Esophagus squamous epithelium (tissue), 5 donors: ENCODE results near the gene GCNT4. TPM values are rescaled to one million over a fixed set of nuclear protein-coding genes. Genes with fewer than 3 reads are reported as not detected.

Experiments used
- DNase-seq: peaks from one replicate; lab custom pipeline; 2025; lab: John Stamatoyannopoulos, UW
- H3K27ac ChIP-seq, 4 donors: fragments of 200-600 bp; sonication (generic); one replicate each; pipeline ENCODE4 v1.5.1; 2016 to 2019; ENCODE audit warnings: mild to moderate bottlenecking in 1 of 4
- H3K27me3 ChIP-seq, 4 donors: fragments of 200-600 bp; sonication (generic); 1 replicate in 3 of 4; 2 replicates in 1 of 4; pipeline versions ENCODE4 v1.5.1 to v1.6.0; 2017 to 2021; ENCODE audit warnings: antibody characterized with exemption in 1 of 4
- H3K36me3 ChIP-seq, 3 donors: fragments of 200-600 bp; sonication (generic); one replicate each; pipeline ENCODE4 v1.5.1; 2016 to 2019
- H3K4me1 ChIP-seq, 3 donors: fragments of 200-600 bp; sonication (generic); one replicate each; pipeline ENCODE4 v1.5.1; 2017 to 2019
- H3K4me3 ChIP-seq, 4 donors: fragments of 200-600 bp; sonication (generic); 1 replicate in 3 of 4; 2 replicates in 1 of 4; pipeline ENCODE4 v1.5.1; 2016 to 2019; ENCODE audit warnings: mild to moderate bottlenecking in 2 of 4, moderate library complexity in 1 of 4
- H3K9me3 ChIP-seq, 3 donors: fragments of 200-600 bp; sonication (generic); one replicate each; pipeline ENCODE4 v1.5.1; 2016 to 2019
- CTCF ChIP-seq, 6 experiments: fragments of 450-650 bp in 4 of 6; fragments of 200-600 bp in 2 of 6; sonication (generic) in 2 of 6; IDR thresholded peaks; one replicate each; pipeline ENCODE4 v1.5.1; 2016 to 2019; ENCODE audit warnings: antibody characterized with exemption in 6 of 6, mild to moderate bottlenecking in 4 of 6, moderate library complexity in 4 of 6
- POLR2A ChIP-seq, 4 donors: fragments of 450-650 bp; IDR thresholded peaks; one replicate each; pipeline ENCODE4 v1.6.1; 2017; ENCODE audit warnings: antibody characterized with exemption in 4 of 4, mild to moderate bottlenecking in 4 of 4, moderate library complexity in 3 of 4
- WGBS, 2 donors: methylation state at CpG; one replicate each; pipeline ENCODE4 v1.1.5; 2018; 5-methylcytosine and 5-hydroxymethylcytosine counted together
- intact Hi-C: fragments of 100-400 bp; cut with DNase I; formaldehyde crosslinking; loops from one replicate; pipeline ENCODE4 v1.15.0; 2022
- total RNA-seq, 4 donors: library from RNA; depleted of rRNA; stranded (reverse); fragments of >200 nt; gene quantifications; one replicate each; pipeline ENCODE4 v1.1.0, GENCODE V29; 2016
- donor health status: DM: yes; HTN: yes; CAD: no.

GCNT4 gene
- total RNA-seq, 4 donors from 2014 or later = 1.4 to 2.3 (median 1.7) TPM

- 67 to 77% methylated on average over 7 of the region's 7 CpGs for WGBS, 2 donors
- TF ChIP-seq CTCF (IDR thresholded peaks at IDR 0.05) = no peak
- no peak for TF ChIP-seq POLR2A (IDR thresholded peaks at IDR 0.05)
- peaks cover 0 to 10% (median 0%) of the 10 kb centered on the region in 4 donors for H3K27me3 ChIP-seq
- DNase-seq = no peak
- peak overlapping the region in 3 of 4 donors; percentile 73 to 95 (median 93) for H3K4me3 ChIP-seq
- intact Hi-C loops = no loop called here
- H3K27ac ChIP-seq = peak overlapping the region in 2 of 4 donors; percentile 41 to 95
- peaks cover 10 to 74% (median 11%) of the 10 kb centered on the region in 3 donors for H3K4me1 ChIP-seq
- H3K9me3 ChIP-seq = no peaks in the 10 kb centered on the region
- no peaks in the 10 kb centered on the region for H3K36me3 ChIP-seq
Measured at GRCh38 chr5:75051217-75051751, 1.1 kb downstream of the GCNT4 start.

DNA sequence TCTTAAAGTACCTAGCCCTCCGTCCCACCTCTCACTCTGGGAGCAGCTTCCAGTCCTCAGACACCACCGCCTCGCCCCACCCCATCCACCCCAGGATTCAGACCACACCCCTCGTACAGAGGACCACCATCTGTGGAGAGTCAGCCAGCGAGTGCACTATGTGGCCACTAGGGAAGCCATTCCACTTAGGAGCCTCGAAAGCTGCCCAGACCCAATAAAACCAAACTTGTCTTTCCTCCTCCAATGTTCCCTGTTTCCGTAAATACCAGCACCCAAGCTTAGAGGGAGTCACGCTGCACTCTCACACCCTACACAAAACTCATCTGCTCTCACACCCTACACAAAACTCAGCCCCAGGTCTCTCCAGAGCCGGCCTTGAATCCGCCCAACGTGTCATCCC, 1.9 kb downstream of the GCNT4 start:
- peak overlapping the region in 3 of 4 donors; percentile 12 to 41 (median 21) for H3K27ac ChIP-seq
- H3K27me3 ChIP-seq = peaks cover 0 to 10% (median 0%) of the 10 kb centered on the region in 4 donors
- peaks cover 10 to 78% (median 14%) of the 10 kb centered on the region in 3 donors for H3K4me1 ChIP-seq
- H3K9me3 ChIP-seq = no peaks in the 10 kb centered on the region
- TF ChIP-seq POLR2A (IDR thresholded peaks at IDR 0.05) = no peak
- TF ChIP-seq CTCF (IDR thresholded peaks at IDR 0.05) = peak in 2 of 6 experiments; percentile 31
- intact Hi-C loops = no loop called here
- no peak overlapping the region for H3K4me3 ChIP-seq
- H3K36me3 ChIP-seq = no peaks in the 10 kb centered on the region
- DNase-seq = no peak
- WGBS, 2 donors = 70 to 72% methylated on average over 10 to 11 of the region's 11 CpGs

DNA sequence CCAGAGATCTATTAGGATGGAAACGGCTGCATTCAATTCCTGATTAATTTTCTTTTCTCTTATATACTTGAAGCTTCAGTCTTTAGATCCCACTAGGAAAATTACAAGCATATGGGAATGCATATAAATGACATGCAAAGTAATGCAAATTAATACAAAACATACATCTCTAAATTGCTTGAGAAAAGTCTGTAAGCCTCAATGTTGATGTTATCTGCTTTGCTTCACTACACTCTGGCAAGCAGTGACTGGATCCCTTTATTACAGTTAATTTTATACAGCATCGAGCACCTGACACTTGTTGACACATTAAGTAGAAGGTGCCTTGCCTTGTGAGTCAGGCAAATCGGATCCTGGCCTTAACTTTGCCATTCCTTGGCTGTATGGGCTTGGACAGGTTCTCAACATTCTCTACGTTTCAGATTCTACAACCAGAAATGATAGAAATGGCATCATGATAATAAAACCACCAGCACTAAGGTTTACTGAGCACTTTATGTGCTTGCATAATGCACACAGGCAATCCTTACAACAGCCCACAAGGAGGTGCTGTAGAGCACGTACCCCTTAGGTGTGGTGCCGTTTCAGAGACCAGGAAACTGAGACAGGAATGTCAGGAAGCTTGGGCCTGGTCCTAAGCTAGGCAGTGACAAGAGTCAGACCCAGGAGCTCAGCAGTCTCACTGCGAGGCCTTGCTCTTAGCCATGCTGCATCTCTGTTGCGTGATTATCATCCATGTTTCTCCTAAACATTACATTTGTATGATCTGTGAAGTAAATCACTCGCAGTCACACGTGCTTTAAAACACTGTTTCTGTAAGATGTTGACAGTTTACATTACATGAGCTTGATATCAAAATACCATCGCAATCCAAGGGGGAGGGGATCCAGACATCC, 2.7 kb downstream of the GCNT4 start:
- Histone ChIP-seq H3K27ac (peak overlapping the region in 3 of 4 donors; percentile 1 to 13 (median 12)), H3K4me1 (peaks cover 10 to 77% (median 14%) of the 10 kb centered on the region in 3 donors)
- DNase-seq = no peak

GRCh38 chr5:75048457-75048953, 3.9 kb downstream of the GCNT4 start:
- Histone ChIP-seq H3K4me3 (peak overlapping the region in 2 of 4 donors; percentile 11 to 42), H3K36me3 (no peaks in the 10 kb centered on the region), H3K27me3 (peaks cover 0 to 10% (median 0%) of the 10 kb centered on the region in 4 donors), H3K9me3 (no peaks in the 10 kb centered on the region), H3K27ac (peak overlapping the region in 2 of 4 donors; percentile 21 to 29), H3K4me1 (peaks cover 7 to 80% (median 10%) of the 10 kb centered on the region in 3 donors)
- TF ChIP-seq CTCF (IDR thresholded peaks at IDR 0.05) = no peak
- no peak for DNase-seq
- intact Hi-C loops = no loop called here
- WGBS, 2 donors = 50 to 63% methylated on average over 6 to 7 of the region's 7 CpGs

More for the DNA sequence above, 2.7 kb downstream of the GCNT4 start:
- peaks cover 0 to 10% (median 0%) of the 10 kb centered on the region in 4 donors for H3K27me3 ChIP-seq
- no peak overlapping the region for H3K4me3 ChIP-seq
- TF ChIP-seq POLR2A (IDR thresholded peaks at IDR 0.05) (no peak), CTCF (IDR thresholded peaks at IDR 0.05) (peak in 5 of 6 experiments; percentile 62 to 85 (median 70))
- intact Hi-C loops = no loop called here
- no peaks in the 10 kb centered on the region for H3K9me3 ChIP-seq
- 44 to 53% methylated on average over 11 of the region's 11 CpGs for WGBS, 2 donors
- H3K36me3 ChIP-seq = no peaks in the 10 kb centered on the region
